Hematopoietic multipotent progenitor cell treated with erythropoietin and hydrocortisone succinate and interleukin-3 and kit ligand, for 17 days (in vitro differentiated cells): Measurements from ENCODE around the gene NR2C2.

ENCODE experiments used
- DNase-seq: peaks from one replicate; pipeline ENCODE4 v3.0.0-alpha.2; 2015; ENCODE audit warnings: low spot score

Gene NR2C2

DNA sequence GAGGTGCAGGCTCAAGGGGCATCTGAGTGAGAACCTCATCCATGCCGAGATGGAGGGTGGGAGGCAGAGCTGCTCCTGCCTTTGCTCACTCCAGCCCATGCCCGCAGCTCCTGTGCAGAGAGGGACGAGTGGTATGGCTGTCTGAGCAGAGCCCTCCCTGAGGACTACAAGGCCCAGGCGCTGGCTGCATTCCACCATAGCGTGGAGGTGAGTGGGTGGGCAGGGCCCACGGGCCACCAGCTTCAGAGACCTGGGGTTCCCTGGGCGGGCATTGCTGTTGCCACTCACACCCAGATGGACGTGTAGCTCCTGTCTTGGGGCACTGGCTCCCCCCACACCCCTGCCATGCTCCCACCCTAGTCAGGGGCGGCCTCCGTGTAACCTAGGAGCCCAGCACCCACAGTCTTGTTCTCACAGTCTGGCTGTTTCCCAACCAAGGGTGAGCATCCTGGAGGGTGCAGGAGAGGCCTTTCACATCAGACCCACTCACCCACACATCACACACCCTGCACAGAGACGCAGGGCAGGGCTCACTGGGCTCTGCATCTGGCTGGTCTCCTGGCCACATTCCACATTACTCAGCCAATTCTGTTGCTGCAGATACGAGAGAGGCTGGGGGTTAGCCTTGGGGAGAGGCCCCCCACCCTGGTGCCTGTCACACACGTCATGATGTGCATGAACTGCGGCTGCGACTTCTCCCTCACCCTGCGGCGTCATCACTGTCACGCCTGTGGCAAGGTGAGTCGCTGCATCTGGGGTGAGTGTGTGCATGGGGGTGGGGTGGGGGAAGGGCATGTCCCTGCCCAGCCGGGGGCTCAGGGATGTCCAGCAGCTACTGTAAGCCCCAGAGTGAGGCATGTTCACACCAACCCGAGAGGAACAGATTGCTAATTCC lies 25.3 kb upstream of the NR2C2 start:
- DNase-seq, result no peak

- no peak for DNase-seq
These were observed 24.5 kb upstream of the NR2C2 start for GRCh38 chr3:14922863-14923262.

GRCh38 chr3:14923476-14923875 lies 23.9 kb upstream of the NR2C2 start:
- no peak for DNase-seq

- peak; percentile 71 for DNase-seq
These were observed 21.4 kb upstream of the NR2C2 start for GRCh38 chr3:14925729-14926591.

GRCh38 chr3:14926592-14926991 lies 20.8 kb upstream of the NR2C2 start:
- no peak for DNase-seq

- DNase-seq, result no peak
These were observed 20.1 kb upstream of the NR2C2 start for GRCh38 chr3:14927308-14927707.

GRCh38 chr3:14929310-14930074 lies 17.9 kb upstream of the NR2C2 start:
- DNase-seq, result no peak

DNA sequence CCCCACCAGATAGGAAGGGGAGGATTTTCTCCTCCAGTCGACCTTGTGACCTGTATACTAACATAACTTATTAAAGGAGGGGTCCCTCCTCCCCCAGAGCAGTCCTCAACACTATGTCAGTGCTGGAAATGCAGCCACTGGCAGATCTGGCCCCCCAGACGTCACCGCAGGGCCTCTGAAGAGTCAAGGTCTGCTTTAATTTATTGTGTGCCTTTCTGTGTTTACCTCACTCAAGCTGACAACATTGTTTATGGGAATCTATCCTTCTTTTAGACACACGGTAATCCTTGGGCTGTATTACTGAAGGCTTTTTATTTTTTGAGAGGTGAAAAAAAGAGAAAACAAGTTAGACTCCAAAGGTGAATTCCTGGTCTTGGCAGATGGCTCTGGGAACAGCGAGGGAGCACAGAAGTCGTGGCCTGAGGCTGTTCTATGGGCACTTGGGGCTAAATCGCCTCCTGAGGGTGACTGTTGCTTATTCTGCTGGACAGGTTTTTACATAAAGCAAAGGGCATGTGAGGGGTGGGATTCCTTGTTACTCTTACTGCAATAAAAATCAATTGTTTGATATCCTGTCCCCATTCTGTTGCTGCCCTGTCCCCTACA lies 13.5 kb upstream of the NR2C2 start:
- DNase-seq, result no peak

DNA sequence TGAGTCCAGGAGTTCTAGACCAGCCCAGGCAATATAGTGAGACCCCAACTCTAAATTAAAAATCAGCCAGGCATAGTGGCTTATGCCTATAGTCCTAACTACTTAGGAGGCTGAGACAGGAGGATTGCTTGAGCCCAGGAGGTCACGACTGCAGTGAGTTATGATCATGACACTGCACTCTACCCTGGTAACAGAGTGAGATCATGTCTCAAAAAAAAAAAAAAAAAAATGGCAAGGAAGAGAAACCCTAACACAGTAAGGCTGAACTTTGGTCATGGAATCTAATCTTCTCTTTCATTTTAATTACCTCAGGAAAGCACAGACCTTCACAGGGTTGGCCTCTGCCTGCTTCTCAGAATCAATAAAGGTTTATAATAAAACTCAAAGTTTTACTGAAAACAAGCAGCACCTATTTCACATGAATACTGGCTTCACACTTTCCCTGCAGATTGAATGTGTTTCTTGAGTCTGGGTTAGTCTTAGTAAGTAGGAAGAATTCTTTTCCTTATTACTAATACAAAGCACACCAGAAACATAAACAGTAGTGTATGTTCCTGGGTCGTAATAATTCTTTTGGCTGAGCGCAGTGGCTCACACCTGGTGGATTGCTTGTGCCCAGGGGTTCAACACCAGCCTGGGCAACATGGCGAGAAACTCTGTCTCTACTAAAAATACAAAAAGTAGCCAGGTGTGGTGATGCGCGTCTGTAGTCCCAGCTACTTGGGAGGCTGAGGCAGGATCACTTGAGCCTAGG lies 11.6 kb upstream of the NR2C2 start:
- DNase-seq, result no peak

GRCh38 chr3:14938954-14939353 lies 8.4 kb upstream of the NR2C2 start:
- no peak for DNase-seq

DNA sequence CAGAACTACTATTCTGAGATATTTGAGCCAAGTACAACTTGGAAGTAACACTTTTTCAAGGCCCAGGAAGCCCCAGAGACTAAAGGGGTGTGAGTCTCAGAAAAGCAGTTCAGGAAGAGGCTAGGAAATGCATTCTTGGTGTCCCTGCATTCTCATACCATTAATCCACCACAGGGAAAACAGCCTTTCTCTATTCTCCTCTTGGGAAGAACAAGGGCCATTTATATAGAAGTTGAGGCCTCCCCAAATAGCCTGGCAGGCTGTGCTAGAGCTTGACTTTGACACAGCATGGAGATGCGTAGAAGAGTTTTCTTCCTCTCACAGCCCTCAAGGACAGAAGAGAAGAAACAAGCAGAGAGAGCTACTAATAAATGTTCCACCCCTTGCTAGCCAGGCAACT lies 5.5 kb upstream of the NR2C2 start:
- no peak for DNase-seq

GRCh38 chr3:14943042-14943441 lies 4.3 kb upstream of the NR2C2 start:
- no peak for DNase-seq

DNA sequence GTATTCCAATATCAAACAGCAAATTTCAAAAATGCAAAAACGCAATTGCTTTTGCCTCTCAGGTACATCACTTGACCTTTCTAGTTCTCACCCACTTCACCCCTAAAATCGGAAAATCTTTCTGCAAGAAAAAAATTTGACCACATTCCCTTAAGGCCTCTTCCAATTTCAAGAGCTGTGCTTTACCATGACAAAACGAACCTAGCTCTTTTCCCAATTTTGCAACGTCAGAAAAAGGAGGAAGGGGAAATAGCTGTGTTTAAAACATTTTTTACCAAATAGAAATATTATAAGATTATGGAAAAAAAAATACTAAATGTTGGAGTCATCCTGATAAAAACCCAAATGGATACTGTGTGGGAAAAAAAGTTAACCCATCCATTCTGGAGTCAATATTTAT lies 1.1 kb upstream of the NR2C2 start:
- no peak for DNase-seq

DNA sequence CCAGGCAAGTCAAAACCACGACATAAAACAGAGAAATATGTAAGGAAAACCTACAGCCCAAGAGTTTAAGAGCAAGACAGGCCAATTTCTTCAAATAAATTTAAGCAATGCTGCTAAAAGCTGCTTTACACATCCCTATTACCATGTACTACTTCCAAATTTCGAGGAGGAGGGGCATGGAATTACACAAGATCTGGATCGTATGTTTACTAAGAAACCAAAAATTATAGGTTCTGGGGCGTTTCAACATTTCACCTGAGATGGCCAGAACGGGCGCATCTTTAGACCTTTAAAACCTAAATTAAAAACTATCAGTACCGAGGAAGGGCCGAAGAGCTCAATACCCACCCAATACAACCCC lies 664 bp upstream of the NR2C2 start:
- no peak for DNase-seq

DNA sequence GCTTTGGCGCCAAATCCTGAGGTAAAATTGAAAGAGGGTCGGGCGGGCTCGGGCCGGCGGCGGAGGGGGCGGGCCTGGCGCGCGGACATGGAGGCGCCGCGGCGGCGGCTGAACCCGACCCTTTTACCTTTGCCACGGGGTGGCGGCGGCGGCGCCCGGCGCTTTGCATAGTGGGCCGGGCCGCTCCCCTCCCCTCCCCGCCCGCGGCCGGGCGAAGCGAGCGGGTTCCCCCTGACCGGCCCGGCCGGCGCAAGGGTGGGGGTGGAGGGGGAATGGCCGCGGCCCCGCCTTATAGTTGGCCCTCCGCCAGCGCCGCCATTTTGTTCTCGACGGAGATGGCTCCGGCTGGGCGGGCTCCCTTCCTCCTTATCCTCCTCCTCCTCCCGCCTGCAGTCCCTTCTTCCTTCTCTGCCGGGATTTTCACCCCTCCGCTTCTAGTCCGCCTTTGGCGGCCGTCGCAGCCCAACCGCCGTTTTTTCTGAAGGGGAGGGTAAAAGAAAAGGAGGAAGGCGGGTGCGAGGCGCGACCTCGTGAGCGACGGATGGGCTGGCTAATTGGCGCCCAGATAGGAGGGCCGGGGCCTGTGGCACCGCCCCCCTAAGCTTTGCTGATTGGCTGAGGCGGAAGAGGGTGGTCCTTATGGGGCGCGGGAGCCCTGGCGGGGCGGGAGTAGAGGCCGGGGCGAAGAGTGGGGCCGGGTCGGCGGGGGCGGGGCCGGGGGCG lies 664 bp downstream of the NR2C2 start:
- peak; percentile 97 for DNase-seq

DNA sequence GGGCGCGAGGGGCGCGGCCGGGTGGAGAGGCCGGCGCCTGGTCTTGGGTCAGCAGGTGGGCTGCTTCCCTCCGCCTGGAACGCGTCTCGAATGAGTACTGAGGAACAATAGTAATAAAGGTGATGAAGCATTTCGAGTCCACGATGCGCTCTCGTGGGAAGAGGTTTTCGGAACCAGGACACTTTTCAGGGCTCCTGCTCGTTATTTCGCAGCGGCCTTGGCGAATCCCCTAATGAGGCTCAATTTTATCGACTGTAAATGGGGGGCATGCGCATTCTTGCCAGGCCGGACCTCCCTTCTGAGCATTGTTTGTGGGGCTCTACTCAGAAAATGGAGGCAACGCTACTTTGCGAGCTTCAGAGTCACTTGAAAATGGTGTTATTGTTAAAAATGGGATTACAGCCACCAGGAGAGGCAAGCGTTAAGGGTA lies 1.2 kb downstream of the NR2C2 start:
- no peak for DNase-seq

- DNase-seq, result peak; percentile 19
These were observed 1.7 kb downstream of the NR2C2 start for GRCh38 chr3:14949126-14949525.

DNA sequence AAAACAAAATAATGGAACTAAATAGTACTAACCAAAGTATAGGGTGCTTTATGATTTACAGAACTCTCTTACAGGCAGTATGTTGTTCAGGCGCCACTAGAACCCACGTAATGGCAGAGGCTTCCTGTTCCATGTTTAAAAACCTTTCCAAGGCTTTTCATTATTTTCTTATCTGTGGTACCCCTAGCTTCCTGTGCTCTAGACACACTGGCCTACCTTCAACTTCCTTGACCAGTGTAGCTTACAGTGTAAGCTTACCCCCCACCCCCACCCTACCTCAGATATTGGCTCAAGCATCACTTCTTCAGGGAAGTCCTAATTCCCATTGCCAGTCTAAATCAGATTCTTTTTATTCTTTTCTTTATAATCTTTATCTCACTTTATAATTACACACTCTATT lies 2.9 kb downstream of the NR2C2 start:
- no peak for DNase-seq

DNA sequence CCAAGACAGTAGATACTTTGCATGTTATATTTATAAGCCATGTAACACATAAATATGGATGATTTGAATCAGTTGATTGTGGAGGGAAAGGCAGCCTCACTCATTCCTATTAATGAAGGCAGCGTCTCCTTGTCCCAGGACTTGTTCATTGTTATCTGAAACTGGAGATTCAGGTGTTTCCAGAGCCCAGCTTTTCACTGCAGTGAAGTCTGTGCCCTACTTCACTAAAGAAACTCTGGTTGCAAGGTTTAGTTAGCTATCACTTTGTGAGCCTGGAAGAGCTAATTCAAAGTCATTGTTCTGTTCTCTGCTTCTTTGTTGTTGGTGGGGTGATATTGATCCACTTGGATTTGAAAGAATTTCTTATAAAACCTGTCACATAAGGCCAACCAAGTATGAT lies 9.8 kb downstream of the NR2C2 start:
- DNase-seq, result no peak

DNA sequence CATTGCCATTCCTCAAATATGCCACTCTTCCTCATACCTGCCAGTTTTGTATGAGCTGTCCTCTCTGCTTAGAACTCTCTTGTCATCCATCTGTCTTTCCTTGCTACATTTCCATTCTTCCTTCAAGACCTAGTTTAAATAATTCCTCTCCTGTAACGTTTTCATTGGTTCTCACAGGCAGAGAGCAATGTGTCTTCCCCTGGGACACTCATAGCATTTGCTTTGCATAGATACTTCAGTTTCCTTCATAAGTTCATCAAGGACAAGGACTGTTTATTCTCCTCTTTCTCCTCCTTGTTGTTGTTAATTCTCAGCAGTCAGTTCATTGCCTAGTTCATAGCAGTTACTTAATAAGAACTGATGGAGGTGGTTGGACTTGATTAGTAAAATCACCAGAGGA lies 10.5 kb downstream of the NR2C2 start:
- DNase-seq, result no peak
